ENCODE data around the gene PDK3. TPM values are rescaled to one million over a fixed set of nuclear protein-coding genes. Genes with fewer than 3 reads are reported as not detected.

PDK3 gene
- total RNA-seq, 1 donor from 2014 or later = 19.4 TPM

DNA sequence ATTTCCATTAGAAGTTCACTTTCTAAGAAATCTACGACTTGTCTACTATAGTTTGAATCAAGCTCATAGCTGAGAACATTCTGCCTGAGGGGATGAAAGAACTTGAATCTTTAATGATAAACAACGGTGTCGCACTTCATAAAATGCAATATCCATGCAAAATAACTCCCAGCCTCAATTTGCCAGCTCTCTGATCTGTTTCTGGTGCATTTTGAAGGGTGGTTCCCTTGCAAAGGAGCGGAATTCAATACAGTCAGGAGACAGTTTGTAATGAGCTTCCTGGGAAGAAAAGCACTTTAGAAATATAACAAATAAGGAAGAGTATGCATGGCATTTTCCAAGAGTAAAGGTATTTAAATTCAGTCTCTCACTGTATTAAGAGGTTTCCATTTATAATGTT, 102.1 kb downstream of the PDK3 start:
- Histone ChIP-seq H3K36me3 (no peaks in the 10 kb centered on the region), H3K27me3 (no peaks in the 10 kb centered on the region), H3K27ac (no peak overlapping the region), H3K9me3 (no peaks in the 10 kb centered on the region), H3K4me1 (no peaks in the 10 kb centered on the region), H3K4me3 (no peak overlapping the region)
- no peak for ATAC-seq
- intact Hi-C loops (cut with DNase I) = no loop called here
- TF ChIP-seq CTCF (IDR thresholded peaks at IDR 0.05) = no peak
- DNase-seq = no peak

- ATAC-seq (no peak), DNase-seq (no peak)
- intact Hi-C loops (cut with DNase I) = no loop called here
- H3K9me3 ChIP-seq = no peaks in the 10 kb centered on the region
- H3K4me1 ChIP-seq = no peaks in the 10 kb centered on the region
- H3K4me3 ChIP-seq = no peak overlapping the region
- H3K27ac ChIP-seq = no peak overlapping the region
- no peak for TF ChIP-seq CTCF (IDR thresholded peaks at IDR 0.05)
- H3K27me3 ChIP-seq = no peaks in the 10 kb centered on the region
- no peaks in the 10 kb centered on the region for H3K36me3 ChIP-seq
These were observed 109.7 kb downstream of the PDK3 start for GRCh38 chrX:24574743-24575142.

DNA sequence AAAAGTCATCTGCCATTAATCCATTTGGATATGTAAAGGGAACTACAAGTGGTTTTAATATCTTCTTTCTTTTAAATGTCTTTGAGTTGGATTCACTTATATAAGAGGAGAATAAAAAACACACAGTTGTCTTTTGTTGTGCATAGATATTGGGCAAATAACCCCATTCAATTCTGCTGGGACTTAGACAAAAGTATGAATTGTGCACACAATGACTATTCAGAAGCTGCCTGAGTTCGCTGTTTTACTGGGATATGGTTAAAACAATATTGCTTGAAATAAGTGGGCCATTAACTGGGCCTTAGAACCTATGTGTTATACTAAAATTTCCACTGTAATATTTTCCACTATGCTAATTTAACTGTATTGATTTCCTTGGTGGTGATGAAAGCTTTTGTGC, 110.4 kb downstream of the PDK3 start:
- Histone ChIP-seq H3K27me3 (no peaks in the 10 kb centered on the region), H3K4me3 (no peak overlapping the region), H3K9me3 (no peaks in the 10 kb centered on the region), H3K36me3 (no peaks in the 10 kb centered on the region), H3K27ac (no peak overlapping the region), H3K4me1 (no peaks in the 10 kb centered on the region)
- intact Hi-C loops (cut with DNase I) = no loop called here
- TF ChIP-seq CTCF (IDR thresholded peaks at IDR 0.05) = no peak
- ATAC-seq (no peak), DNase-seq (no peak)

GRCh38 chrX:24577091-24577490, 112.0 kb downstream of the PDK3 start:
- DNase-seq (no peak), ATAC-seq (no peak)
- intact Hi-C loops (cut with DNase I) = no loop called here
- Histone ChIP-seq H3K4me1 (no peaks in the 10 kb centered on the region), H3K4me3 (no peak overlapping the region), H3K27ac (no peak overlapping the region), H3K9me3 (no peaks in the 10 kb centered on the region), H3K27me3 (no peaks in the 10 kb centered on the region), H3K36me3 (no peaks in the 10 kb centered on the region)
- no peak for TF ChIP-seq CTCF (IDR thresholded peaks at IDR 0.05)

Other genes with a start within 250 kb of the PDK3 start
- gene SUPT20HL2, start 151.2 kb upstream of the PDK3 start, total RNA-seq = not detected
- not detected for gene SUPT20HL1, start 104.6 kb upstream of the PDK3 start, total RNA-seq
- gene PCYT1B, start 182.1 kb downstream of the PDK3 start, total RNA-seq = 0.14 TPM
- gene POLA1, start 228.6 kb downstream of the PDK3 start, total RNA-seq = 11.1 TPM

Data from upper lobe of right lung (tissue), 1 donor.